ENCODE results near the gene CRACR2B.

Gene CRACR2B

GRCh38 chr11:827146-827896 is 398 bp upstream of the CRACR2B start:
- no peak for DNase-seq

DNA sequence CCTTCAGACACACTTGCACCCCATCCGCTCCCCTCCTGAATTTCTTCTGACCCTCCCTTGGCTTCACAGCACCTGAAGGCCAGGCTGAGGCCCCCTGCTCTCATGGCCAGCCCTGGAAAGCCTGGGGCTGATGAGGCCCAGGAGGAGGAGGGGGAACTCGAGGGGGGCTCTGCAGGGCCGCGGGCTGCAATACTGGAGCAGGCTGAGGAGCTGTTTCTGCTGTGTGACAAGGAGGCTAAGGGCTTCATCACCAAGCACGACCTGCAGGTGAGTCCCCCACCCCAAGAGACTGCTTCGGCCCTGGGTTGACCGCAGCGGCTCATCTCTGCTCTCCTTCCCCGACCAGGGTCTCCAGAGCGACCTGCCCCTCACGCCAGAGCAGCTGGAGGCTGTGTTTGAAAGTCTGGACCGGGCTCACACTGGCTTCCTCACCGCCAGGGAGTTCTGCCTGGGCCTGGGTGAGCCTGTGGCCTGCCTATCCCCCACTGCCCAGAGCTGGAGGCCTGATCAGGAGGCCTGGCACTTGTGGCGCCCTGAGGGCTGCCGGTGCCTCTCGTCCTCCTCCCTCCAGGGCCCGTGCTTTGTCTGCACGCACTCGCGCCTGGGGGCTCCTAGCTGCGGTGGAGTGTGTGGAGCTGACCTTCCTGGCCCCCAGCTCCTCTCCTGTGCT is 922 bp downstream of the CRACR2B start:
- no peak for DNase-seq

DNA sequence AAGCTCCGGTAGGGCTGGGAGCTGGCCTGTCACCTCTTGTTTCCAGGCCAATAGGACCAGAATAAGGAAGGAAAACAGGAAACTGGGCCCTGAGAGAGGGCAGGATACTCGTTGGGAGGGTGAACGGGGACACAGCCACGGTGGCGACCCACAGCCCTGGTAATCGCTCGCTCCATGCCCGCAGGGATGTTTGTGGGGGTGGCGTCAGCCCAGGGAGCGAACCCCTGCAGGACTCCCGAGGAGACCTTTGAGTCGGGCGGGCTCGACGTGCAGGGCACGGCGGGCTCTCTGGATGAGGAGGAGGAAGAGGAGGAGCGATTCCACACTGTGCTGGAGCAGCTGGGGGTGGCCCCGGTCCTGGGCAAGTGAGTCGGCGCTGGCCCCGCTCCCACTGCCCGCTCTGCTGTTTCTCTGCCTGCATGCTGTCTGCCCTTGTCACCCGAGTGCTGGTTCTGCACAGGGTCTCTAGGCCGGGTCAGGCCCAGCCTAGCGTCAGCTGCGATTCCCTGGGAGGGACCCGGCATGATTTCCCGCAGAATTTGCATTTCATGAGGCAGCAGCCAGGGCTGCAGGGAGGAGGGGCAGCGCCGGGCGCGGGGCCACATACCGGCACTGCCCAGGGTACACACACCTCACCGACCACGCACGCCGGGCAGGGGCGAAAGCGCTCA is 1.6 kb downstream of the CRACR2B start:
- DNase-seq = no peak

DNA sequence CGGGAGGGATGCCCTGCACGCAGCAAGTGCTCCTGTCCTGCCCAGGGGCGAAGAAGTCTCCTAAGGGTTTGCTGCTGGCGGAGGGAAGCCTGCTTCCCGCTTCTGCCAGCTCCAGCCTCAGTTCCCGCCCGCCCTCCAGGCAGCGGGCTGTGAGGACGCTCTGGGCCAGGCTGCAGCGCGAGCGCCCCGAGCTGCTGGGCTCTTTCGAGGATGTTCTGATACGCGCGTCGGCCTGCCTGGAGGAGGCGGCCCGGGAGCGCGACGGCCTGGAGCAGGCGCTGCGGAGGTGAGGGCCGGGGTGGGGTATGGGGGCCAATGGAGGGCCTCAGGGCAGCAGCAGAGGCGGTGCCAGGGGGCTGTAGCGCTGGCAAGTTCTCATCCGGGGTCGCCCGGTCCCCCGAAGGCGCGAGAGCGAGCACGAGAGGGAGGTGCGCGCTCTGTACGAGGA is 2.2 kb downstream of the CRACR2B start:
- no peak for DNase-seq

DNA sequence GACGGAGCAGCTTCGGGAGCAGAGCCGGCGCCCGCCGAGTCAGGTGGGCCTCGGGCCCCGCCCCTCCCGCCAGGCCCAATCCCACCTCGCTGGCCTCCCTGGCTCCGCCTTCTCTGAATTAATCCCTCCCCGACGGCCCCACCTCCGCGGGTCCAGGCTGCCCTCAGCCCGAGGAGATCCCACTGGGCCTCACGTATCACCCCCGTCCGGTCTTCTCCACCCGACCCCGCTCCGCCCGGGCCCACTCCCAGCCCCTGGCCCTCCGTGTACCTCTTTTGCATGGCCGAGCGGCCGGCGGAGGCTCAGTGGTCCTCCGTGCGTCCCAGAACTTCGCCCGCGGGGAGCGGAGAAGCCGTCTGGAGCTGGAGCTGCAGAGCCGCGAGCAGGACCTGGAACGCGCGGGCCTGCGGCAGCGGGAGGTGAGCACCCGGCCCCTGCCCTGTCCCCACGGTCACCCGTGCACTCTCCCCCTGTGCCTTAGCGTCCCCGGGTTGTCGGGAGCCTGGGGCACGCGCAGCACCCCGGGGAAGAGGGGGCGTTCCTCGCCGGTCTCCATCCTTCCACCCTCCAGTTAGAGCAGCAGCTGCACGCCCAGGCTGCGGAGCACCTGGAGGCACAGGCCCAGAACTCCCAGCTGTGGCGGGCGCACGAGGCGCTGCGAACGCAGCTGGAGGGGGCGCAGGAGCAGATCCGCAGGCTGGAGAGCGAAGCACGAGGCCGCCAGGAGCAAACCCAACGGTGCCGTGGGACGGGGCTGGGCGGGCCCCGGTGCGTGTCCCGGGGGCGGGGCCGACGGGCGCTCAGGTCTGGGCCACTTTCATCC is 2.8 kb downstream of the CRACR2B start:
- DNase-seq = peak; percentile 66

DNA sequence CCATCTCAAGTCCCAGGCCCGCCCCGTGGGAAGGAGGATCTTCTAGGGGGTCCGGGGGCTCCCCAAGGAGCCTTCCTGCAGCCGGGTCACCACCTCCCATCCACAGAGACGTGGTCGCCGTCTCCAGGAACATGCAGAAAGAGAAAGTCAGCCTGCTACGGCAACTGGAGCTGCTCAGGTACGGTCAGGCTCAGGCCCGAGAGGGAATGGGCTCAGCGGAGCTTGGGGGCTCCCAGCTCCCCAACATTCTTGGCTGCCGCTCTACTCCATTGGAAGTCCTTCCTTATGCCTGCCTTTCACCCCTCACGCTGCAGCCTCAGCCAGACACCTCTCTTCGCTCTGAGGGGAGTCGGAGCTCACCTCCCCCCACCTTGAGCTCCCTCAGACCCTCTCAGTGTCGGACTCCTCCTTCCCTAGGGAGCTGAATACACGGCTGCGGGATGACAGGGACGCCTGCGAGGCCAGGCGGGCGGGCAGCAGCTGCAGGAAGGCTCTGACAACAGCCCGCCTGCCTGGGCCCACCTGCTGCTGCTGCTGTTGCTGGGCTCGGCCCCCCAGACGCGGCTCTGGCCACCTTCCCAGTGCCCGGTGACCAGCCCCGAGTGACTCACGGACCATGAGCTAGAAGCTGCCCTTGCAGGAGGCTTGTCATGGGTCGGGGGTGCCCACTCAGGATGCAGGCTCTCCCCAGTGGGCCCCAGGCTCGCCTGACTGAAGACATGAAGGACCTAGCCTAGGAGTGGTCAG is 3.6 kb downstream of the CRACR2B start:
- no peak for DNase-seq

- no peak for DNase-seq
These were observed 4.3 kb downstream of the CRACR2B start for GRCh38 chr11:831961-832528.

- DNase-seq = no peak
These were observed 4.9 kb downstream of the CRACR2B start, which contains the start of gene CD151 for GRCh38 chr11:832529-833113. TSS of gene CD151 (plus strand) at chr11:832952. CDS start at chr11:836070, 3,118 bp downstream.

DNA sequence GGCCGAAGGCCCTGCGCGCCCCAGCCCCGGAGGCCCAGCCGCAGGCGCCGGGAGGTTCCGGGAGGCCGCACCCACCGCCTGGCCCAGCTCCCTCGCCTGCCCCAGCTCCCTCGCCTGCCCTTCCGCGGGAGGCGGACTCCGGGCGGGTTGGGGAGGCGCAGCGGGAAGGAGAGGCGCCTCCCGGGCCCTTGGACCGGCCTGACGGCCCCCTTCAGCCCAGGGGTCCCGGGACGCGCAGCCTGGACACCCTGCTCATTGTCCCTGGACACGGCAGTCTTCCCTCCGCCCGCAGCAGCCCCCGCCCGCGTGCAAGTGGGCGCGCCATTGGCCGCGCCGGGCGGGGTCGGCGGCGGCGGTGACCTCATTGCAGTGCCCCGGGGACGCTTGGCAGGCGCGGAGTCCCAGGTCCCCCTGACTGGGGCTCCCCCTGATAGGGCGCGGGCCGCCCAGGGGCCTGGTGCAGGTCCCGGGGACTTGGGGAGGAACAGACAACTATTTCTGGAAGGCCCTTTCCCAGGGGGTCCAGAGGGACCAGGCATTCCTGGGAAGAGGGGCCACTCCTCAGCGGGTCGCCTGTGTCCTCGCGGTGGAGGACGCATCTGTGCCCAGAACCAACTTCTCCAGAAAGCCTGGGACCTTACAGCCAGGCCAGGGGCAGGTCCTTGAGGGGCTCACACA is 5.5 kb downstream of the CRACR2B start:
- no peak for DNase-seq

GRCh38 chr11:833849-834311 is 6.2 kb downstream of the CRACR2B start:
- DNase-seq = no peak

GRCh38 chr11:834371-835316 is 6.9 kb downstream of the CRACR2B start:
- no peak for DNase-seq

- no peak for DNase-seq
These were observed 8.6 kb downstream of the CRACR2B start for GRCh38 chr11:836274-836673.

DNA sequence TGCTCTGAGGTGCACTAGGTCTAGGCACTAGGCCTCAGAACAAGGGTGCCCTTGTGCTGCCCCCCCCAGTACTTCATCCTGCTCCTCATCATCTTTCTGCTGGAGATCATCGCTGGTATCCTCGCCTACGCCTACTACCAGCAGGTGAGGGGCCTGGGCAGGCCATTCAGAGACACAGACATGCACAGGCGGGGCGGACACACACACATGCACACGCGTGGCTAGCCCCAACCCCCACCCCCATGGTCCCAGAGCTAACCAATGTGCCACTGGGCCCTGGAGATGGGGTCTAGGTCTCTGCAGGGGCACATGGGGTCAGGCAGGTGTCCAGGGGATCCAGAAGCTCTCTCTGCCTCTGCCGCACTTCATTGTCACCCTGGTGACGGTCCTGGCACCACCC is 9.0 kb downstream of the CRACR2B start:
- DNase-seq = no peak

DNA sequence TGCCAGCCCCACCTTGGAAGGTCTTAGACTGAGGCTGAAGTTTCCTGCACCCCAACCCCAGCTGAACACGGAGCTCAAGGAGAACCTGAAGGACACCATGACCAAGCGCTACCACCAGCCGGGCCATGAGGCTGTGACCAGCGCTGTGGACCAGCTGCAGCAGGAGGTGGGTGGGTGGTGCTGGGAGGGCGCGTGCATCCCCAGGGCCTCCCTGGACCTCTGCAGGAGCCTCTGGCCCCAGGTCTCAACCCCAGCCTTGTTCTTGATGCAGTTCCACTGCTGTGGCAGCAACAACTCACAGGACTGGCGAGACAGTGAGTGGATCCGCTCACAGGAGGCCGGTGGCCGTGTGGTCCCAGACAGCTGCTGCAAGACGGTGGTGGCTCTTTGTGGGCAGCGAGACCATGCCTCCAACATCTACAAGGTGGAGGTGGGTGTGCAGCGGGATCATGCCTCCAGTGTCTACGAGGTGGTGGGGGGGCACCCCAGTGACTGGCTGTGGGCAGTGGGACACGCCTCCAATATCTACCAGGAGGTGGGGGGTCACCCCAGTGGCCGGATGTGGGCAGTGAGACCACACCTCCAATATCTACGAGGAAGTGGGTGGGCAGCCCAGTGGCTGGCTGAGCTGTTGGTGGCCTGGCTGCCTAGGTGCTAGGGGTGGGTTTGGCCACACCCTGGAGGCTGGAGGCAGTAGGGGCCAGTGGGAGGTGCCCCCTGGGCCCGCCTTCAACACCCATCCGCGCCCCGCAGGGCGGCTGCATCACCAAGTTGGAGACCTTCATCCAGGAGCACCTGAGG is 9.7 kb downstream of the CRACR2B start:
- no peak for DNase-seq

DNA sequence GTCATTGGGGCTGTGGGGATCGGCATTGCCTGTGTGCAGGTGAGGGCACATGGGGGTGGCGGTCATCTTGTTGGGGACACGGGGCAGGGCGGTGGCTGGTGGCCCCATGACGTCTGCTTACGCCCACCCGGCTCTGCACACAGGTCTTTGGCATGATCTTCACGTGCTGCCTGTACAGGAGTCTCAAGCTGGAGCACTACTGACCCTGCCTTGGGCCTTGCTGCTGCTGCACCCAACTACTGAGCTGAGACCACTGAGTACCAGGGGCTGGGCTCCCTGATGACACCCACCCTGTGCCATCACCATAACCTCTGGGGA is 10.2 kb downstream of the CRACR2B start:
- DNase-seq = no peak

GRCh38 chr11:838441-839279 is 10.9 kb downstream of the CRACR2B start:
- no peak for DNase-seq

- no peak for DNase-seq
These were observed 11.5 kb downstream of the CRACR2B start for GRCh38 chr11:839280-839623.
